ENCODE data around the gene FMN2. TPM values are rescaled to one million over a fixed set of nuclear protein-coding genes. Genes with fewer than 3 reads are reported as not detected.

The FMN2 gene
- total RNA-seq (ENCODE audit: unreplicated experiment), result 150 TPM
- long read RNA-seq, partial matches to known transcripts, result 1 of 5 reads
- long read RNA-seq, other reads (novel, unspliced or antisense), result 4 of 5 reads

- peak; percentile 93 for DNase-seq
- Mint-ChIP-seq H3K36me3 (ENCODE audit: unreplicated experiment) (no peaks in the 10 kb centered on the region), H3K4me1 (ENCODE audit: low read depth, unreplicated experiment) (peaks cover 38% of the 10 kb centered on the region), H3K4me3 (ENCODE audit: unreplicated experiment) (peak within 1 kb of the TSS; percentile 95), H3K27me3 (ENCODE audit: unreplicated experiment) (peaks cover 26% of the 10 kb centered on the region), H3K27ac (ENCODE audit: unreplicated experiment) (peak within 1 kb of the TSS; percentile 99), H3K9me3 (ENCODE audit: unreplicated experiment) (peaks cover 33% of the 10 kb centered on the region)
- TF ChIP-seq, protein P1, sequence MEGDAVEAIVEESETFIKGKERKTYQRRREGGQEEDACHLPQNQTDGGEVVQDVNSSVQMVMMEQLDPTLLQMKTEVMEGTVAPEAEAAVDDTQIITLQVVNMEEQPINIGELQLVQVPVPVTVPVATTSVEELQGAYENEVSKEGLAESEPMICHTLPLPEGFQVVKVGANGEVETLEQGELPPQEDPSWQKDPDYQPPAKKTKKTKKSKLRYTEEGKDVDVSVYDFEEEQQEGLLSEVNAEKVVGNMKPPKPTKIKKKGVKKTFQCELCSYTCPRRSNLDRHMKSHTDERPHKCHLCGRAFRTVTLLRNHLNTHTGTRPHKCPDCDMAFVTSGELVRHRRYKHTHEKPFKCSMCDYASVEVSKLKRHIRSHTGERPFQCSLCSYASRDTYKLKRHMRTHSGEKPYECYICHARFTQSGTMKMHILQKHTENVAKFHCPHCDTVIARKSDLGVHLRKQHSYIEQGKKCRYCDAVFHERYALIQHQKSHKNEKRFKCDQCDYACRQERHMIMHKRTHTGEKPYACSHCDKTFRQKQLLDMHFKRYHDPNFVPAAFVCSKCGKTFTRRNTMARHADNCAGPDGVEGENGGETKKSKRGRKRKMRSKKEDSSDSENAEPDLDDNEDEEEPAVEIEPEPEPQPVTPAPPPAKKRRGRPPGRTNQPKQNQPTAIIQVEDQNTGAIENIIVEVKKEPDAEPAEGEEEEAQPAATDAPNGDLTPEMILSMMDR (IDR thresholded peaks at IDR 0.05; ENCODE audit: partially characterized antibody, unreplicated experiment), result no peak
These were observed at the start of gene FMN2 for GRCh38 chr1:240091614-240092300. Gene FMN2 (plus strand): TSS chr1:240091883. CDS start chr1:240092110, 227 bp downstream.

DNA sequence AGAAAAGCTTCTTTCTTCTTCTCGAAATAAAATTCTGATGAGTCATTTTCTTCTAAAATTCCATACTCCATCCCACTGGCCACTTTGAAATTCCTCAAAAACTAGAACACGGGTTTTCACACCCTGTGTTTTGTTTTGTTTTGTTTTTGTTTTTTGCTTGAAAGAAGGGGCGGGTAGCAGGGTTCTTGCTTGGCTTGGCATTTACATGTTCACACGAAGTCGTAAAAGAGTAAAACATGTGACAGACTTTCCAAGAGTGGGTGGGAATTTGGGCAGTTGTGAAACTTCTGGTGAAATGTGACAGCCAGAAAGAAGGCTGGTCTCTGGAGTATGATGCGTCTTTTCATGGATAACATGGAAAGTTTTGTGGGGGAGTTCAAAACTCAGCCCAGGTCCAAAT lies 47.1 kb upstream of the FMN2 start:
- Mint-ChIP-seq H3K27me3 (ENCODE audit: unreplicated experiment) (no peaks in the 10 kb centered on the region), H3K4me3 (ENCODE audit: unreplicated experiment) (no peak overlapping the region), H3K27ac (ENCODE audit: unreplicated experiment) (no peak overlapping the region), H3K36me3 (ENCODE audit: unreplicated experiment) (no peaks in the 10 kb centered on the region), H3K9me3 (ENCODE audit: unreplicated experiment) (no peaks in the 10 kb centered on the region), H3K4me1 (ENCODE audit: low read depth, unreplicated experiment) (peaks cover 4% of the 10 kb centered on the region)
- DNase-seq, result no peak
- TF ChIP-seq, protein P1 (IDR thresholded peaks at IDR 0.05; ENCODE audit: partially characterized antibody, unreplicated experiment), result no peak

- Mint-ChIP-seq H3K27ac (ENCODE audit: unreplicated experiment) (no peak overlapping the region), H3K27me3 (ENCODE audit: unreplicated experiment) (no peaks in the 10 kb centered on the region), H3K9me3 (ENCODE audit: unreplicated experiment) (peaks cover 2% of the 10 kb centered on the region), H3K4me1 (ENCODE audit: low read depth, unreplicated experiment) (peaks cover 4% of the 10 kb centered on the region), H3K4me3 (ENCODE audit: unreplicated experiment) (no peak overlapping the region), H3K36me3 (ENCODE audit: unreplicated experiment) (no peaks in the 10 kb centered on the region)
- DNase-seq, result no peak
- TF ChIP-seq, protein P1 (IDR thresholded peaks at IDR 0.05; ENCODE audit: partially characterized antibody, unreplicated experiment), result no peak
These were observed 45.7 kb upstream of the FMN2 start for GRCh38 chr1:240046000-240046399.

DNA sequence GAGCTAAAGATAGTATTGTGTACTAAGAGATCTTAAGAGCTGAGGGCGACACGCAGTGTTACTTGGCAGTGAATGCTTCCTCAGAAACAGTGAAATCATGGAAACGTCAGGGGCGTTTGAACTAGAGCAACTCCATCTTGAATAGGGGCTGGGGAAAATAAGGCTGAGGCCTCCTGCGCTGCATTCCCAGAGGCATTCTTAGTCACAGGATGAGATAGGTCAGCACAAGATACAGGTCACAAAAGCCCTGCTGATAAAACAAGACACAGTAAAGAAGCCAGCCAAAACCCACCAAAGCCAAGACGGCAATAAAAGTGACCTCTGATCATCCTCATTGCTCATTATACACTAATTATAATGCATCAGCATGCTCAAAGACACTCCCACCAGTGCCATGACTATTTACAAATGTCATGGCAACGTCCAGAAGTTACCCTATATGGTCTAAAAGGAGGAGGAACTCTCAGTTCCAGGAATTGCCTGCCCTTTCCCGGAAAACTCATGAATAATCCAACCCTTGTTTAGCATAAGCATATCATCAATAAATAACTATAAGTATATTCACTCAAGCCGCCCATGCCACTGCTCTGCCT lies 37.5 kb upstream of the FMN2 start:
- Mint-ChIP-seq H3K4me1 (ENCODE audit: low read depth, unreplicated experiment) (peaks cover 9% of the 10 kb centered on the region), H3K36me3 (ENCODE audit: unreplicated experiment) (no peaks in the 10 kb centered on the region), H3K9me3 (ENCODE audit: unreplicated experiment) (peaks cover 4% of the 10 kb centered on the region), H3K27me3 (ENCODE audit: unreplicated experiment) (peaks cover 2% of the 10 kb centered on the region), H3K27ac (ENCODE audit: unreplicated experiment) (no peak overlapping the region), H3K4me3 (ENCODE audit: unreplicated experiment) (no peak overlapping the region)
- TF ChIP-seq, protein P1 (IDR thresholded peaks at IDR 0.05; ENCODE audit: partially characterized antibody, unreplicated experiment), result no peak
- no peak for DNase-seq

GRCh38 chr1:240055936-240056335 lies 35.7 kb upstream of the FMN2 start:
- peak overlapping the region; percentile 12 for H3K27ac Mint-ChIP-seq (ENCODE audit: unreplicated experiment)
- DNase-seq, result no peak
- peaks cover 2% of the 10 kb centered on the region for H3K9me3 Mint-ChIP-seq (ENCODE audit: unreplicated experiment)
- H3K27me3 Mint-ChIP-seq (ENCODE audit: unreplicated experiment), result peaks cover 2% of the 10 kb centered on the region
- no peaks in the 10 kb centered on the region for H3K36me3 Mint-ChIP-seq (ENCODE audit: unreplicated experiment)
- peaks cover 9% of the 10 kb centered on the region for H3K4me1 Mint-ChIP-seq (ENCODE audit: low read depth, unreplicated experiment)
- TF ChIP-seq, protein P1 (IDR thresholded peaks at IDR 0.05; ENCODE audit: partially characterized antibody, unreplicated experiment), result no peak
- no peak overlapping the region for H3K4me3 Mint-ChIP-seq (ENCODE audit: unreplicated experiment)
